ENCODE measurements around the gene CDH7. TPM values are rescaled to one million over a fixed set of nuclear protein-coding genes. Genes with fewer than 3 reads are reported as not detected.

The CDH7 gene
- total RNA-seq, 1 donor from 2014 or later = not detected

DNA sequence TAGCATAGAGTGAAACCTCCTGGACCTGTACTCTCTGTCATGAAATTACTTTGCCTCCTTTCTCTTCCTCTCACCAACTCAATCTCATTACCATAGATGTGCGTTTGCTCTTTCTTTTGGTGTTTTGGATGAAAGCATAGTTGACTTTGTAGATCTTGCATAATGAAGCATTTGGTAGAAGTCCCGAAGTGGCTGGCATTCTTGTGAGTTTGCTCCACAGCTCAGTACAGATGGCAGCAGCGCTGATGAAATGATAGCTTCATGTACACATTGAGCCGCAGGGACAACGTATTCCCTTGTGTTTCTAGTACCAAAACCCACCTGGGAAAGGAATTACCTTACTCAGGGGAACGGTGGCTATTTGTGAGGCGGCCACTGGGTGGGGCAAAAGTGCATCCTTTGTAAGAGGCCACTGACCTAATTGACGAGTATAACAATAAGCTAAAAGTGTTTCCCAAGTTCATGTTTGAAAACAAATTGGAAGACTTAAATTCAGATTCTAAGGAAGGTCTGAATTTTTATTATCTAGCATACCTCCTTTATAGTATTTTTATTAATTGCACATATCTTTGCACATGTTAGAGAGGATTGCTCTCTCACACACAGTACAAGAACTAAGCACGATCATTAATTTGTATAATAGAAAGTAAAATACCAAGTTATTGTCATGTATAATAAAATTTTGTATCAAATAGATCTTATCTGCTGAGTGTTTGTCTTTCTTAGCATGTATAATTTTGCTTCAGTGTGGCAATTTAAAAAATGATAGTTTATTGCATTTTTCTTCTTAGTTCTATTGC is 25.4 kb upstream of the CDH7 start:
- TF ChIP-seq, protein P1, sequence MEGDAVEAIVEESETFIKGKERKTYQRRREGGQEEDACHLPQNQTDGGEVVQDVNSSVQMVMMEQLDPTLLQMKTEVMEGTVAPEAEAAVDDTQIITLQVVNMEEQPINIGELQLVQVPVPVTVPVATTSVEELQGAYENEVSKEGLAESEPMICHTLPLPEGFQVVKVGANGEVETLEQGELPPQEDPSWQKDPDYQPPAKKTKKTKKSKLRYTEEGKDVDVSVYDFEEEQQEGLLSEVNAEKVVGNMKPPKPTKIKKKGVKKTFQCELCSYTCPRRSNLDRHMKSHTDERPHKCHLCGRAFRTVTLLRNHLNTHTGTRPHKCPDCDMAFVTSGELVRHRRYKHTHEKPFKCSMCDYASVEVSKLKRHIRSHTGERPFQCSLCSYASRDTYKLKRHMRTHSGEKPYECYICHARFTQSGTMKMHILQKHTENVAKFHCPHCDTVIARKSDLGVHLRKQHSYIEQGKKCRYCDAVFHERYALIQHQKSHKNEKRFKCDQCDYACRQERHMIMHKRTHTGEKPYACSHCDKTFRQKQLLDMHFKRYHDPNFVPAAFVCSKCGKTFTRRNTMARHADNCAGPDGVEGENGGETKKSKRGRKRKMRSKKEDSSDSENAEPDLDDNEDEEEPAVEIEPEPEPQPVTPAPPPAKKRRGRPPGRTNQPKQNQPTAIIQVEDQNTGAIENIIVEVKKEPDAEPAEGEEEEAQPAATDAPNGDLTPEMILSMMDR (IDR thresholded peaks at IDR 0.05; ENCODE audit: insufficient read depth, low read length, poor library complexity, severe bottlenecking) = peak; percentile 66
- Histone ChIP-seq H3K27me3 (ENCODE audit: control insufficient read depth, insufficient read depth, low read length) (no peaks in the 10 kb centered on the region), H3K36me3 (ENCODE audit: control insufficient read depth, insufficient read depth, low read length) (no peaks in the 10 kb centered on the region), H3K4me3 (ENCODE audit: low read depth, low read length) (no peak overlapping the region)
- DNase-seq (ENCODE audit: low read depth) = no peak

DNA sequence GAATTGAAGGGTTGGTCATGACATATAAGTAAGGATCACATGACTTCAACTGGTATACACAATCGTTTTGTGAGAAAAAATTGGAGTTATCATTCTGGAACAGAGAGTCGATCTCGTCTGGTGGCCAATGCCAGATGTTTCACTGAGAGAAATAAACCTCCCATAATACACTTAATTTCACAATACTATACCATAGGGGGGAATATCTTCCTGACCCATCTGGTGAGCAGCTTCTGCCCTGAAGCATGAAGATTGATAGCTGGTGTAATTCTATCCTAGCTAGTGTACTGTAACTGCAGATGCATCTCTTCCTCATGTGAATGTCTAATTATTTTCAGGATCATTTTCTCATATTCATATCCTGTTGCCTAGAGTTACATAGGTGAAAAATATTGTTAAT is 15.7 kb upstream of the CDH7 start:
- H3K36me3 ChIP-seq (ENCODE audit: control insufficient read depth, insufficient read depth, low read length) = no peaks in the 10 kb centered on the region
- DNase-seq (ENCODE audit: low read depth) = no peak
- no peaks in the 10 kb centered on the region for H3K27me3 ChIP-seq (ENCODE audit: control insufficient read depth, insufficient read depth, low read length)
- TF ChIP-seq, protein P1 (IDR thresholded peaks at IDR 0.05; ENCODE audit: insufficient read depth, low read length, poor library complexity, severe bottlenecking) = no peak
- no peak overlapping the region for H3K4me3 ChIP-seq (ENCODE audit: low read depth, low read length)

DNA sequence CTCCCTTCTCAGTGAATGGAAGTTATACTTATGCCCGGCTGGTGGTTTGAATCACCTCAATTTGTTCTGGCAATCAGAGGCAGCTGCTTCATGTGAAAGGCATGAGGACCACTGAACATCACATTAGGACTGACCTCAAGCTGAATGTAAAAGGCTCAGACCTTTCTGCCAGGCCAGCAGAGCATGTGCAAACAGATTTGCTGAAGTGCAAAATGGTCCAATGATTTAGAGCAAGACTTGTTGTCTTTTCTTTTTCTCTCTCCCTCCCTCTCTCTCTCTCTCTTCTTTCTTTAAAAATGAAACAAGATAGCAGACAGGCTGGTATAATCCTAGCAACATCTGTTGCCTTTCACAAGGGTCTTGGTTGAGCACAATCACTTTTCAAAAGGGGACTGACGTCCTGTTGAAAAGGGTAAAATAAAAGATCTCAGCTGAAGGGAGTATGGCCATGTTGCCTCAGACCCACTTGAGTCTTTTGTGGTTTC is 13.3 kb upstream of the CDH7 start:
- TF ChIP-seq, protein P1 (IDR thresholded peaks at IDR 0.05; ENCODE audit: insufficient read depth, low read length, poor library complexity, severe bottlenecking) = no peak
- no peak for DNase-seq (ENCODE audit: low read depth)
- Histone ChIP-seq H3K4me3 (ENCODE audit: low read depth, low read length) (no peak overlapping the region), H3K27me3 (ENCODE audit: control insufficient read depth, insufficient read depth, low read length) (no peaks in the 10 kb centered on the region), H3K36me3 (ENCODE audit: control insufficient read depth, insufficient read depth, low read length) (no peaks in the 10 kb centered on the region)

DNA sequence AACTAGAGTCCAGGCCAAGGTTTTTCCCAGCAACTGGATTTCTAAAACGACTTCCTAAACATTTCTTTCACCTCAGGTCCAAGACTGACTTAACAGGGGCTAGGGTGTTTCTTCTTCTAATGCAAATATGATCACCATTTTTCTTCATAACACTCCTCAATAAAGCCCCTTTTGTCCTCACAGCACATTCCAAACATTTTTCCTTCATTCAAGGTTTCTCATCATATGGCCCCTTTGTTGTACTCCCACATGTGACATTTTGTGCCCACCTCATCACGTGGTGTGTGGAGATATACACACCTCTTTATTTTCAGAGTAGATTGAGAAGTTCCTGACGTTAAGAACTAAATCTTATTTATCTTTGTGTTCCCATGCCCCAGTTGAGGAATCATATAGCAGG is 3.9 kb upstream of the CDH7 start:
- TF ChIP-seq, protein P1 (IDR thresholded peaks at IDR 0.05; ENCODE audit: insufficient read depth, low read length, poor library complexity, severe bottlenecking) = no peak
- Histone ChIP-seq H3K4me3 (ENCODE audit: low read depth, low read length) (no peak overlapping the region), H3K36me3 (ENCODE audit: control insufficient read depth, insufficient read depth, low read length) (no peaks in the 10 kb centered on the region), H3K27me3 (ENCODE audit: control insufficient read depth, insufficient read depth, low read length) (peaks cover 17% of the 10 kb centered on the region)
- no peak for DNase-seq (ENCODE audit: low read depth)

DNA sequence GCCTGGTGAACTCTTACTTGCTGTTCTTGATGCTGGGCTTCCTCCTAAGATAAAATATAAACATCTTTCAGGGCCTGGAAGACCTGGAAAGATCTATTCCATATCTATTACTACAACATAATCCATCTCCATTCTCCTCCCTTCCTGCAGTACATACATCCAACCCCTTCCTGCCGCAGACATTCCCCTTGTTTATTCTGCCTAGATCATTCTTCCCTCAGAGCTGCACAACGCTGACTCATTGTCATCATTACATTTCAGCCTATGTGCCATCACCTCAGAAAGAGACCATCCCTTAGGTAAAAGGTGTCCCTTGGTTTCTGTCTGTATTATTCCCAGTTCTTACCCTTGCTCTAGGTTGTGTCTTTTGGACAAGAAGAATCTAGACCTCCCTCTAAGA is 2.5 kb upstream of the CDH7 start:
- no peak for DNase-seq (ENCODE audit: low read depth)
- Histone ChIP-seq H3K27me3 (ENCODE audit: control insufficient read depth, insufficient read depth, low read length) (peaks cover 17% of the 10 kb centered on the region), H3K4me3 (ENCODE audit: low read depth, low read length) (no peak overlapping the region), H3K36me3 (ENCODE audit: control insufficient read depth, insufficient read depth, low read length) (no peaks in the 10 kb centered on the region)
- TF ChIP-seq, protein P1 (IDR thresholded peaks at IDR 0.05; ENCODE audit: insufficient read depth, low read length, poor library complexity, severe bottlenecking) = no peak

DNA sequence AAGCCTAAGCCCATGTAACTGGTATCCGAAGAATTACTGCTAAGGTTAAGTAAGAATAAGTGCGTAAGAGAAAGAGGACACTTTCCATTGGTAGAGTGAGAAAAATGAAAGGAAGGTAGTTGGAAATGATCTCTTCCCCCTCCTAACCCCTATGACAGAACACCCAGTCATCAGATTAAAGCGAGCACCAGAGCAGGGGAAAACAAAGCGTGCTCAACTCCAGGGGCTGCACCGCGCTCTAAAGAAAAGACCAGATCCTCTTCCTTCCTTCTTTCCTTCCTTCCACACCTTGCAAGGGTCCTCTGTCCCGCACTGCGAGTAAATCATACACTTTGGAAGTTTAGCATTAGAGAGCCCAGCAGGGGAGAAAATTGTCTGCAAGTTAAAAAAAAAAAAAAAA is 971 bp upstream of the CDH7 start:
- peak overlapping the region; percentile 52 for H3K4me3 ChIP-seq (ENCODE audit: low read depth, low read length)
- TF ChIP-seq, protein P1 (IDR thresholded peaks at IDR 0.05; ENCODE audit: insufficient read depth, low read length, poor library complexity, severe bottlenecking) = no peak
- peaks cover 17% of the 10 kb centered on the region for H3K27me3 ChIP-seq (ENCODE audit: control insufficient read depth, insufficient read depth, low read length)
- H3K36me3 ChIP-seq (ENCODE audit: control insufficient read depth, insufficient read depth, low read length) = no peaks in the 10 kb centered on the region
- DNase-seq (ENCODE audit: low read depth) = no peak
